HG03064 (cell line): Measurements from ENCODE around the gene UBTFL1.
"Not testable (repeated sequence)": the region's sequence is repeated elsewhere in the genome, so short reads cannot be mapped to it uniquely, and the experiment has no call there.

ENCODE experiments used
- ATAC-seq: cut with Tn5 transposase; IDR thresholded peaks from one replicate; pipeline ENCODE4 v1.9.1; 2021; ENCODE audit warnings: low read depth; ENCODE audit not compliant: unreplicated experiment

The UBTFL1 gene, protein sequence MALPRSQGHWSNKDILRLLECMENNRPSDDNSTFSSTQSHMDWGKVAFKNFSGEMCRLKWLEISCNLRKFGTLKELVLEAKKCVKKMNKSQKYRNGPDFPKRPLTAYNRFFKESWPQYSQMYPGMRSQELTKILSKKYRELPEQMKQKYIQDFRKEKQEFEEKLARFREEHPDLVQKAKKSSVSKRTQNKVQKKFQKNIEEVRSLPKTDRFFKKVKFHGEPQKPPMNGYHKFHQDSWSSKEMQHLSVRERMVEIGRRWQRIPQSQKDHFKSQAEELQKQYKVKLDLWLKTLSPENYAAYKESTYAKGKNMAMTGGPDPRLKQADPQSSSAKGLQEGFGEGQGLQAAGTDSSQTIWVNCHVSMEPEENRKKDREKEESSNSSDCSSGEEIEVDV

DNA sequence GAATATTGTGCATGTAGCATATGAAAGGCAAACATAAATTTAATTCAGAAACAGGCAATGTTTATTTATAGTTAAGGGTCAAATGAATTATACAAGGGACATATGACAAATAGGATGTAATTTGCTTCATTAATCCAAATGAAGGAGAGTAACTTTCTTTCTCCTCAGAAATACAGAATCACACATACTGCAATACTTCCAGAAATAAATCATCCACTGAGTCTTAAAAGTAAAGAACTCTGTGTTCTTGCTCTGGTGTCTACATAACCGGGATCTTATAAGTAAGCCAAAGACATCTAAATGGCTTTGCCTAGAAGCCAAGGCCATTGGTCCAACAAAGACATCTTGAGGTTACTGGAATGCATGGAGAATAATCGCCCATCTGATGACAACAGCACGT lies at the start of gene UBTFL1:
Gene UBTFL1, plus strand, starts transcription at position 301 of the 400 bp plus-strand sequence. Its CDS starts 0 bp downstream, at position 301.
- ATAC-seq = not testable (repeated sequence)

DNA sequence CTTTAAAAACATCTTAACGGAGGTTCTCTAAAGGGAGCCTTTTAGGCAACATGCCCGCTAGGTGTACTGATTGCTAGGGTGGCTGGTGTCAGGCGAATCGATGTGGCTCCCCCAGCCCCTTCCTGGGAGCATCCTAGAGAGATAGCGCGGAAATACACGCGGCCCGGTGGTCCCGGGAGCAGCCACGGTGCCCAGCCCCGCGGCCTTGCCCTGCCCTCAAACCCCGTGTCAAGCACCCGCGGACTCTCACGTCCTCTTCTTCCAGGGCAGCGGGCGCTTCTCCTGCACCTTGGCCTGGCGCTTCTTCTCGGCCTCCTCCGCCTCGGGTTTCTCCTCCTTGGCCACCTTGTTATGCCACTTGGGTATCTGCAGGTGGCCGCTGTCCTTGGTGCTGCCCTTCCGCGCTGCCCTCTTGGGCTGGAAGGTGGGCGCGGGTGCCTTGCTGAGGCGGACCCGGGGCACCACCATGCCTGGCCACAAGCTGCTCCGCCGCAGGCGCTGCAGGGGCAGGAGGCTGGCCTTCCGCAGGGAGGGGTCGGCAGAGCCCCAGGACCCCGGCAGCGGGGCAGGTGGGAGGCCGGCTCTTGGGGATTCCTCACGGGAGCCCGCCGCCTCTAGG lies 34.0 kb upstream of the UBTFL1 start:
- ATAC-seq = not testable (repeated sequence)

DNA sequence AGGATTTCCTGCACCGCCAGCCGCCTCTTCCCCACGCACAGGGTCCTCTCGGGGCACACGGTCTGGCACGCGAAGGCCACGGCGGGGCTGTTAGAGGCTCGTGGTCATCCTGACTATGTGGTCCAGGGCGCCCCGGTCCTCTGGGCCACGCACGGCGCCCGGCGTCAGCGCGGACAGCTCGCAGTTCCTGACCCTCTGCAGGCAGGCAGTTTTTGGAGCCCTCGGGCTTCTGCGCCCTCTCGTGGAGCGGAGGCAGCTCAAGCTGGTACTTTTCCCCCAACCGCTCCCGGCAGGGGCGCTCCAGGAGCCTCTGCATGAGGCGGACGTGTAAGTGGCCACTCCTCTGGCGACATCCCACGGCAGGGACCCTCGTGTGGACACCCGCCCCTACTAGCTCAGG lies 33.4 kb upstream of the UBTFL1 start:
- not testable (repeated sequence) for ATAC-seq

DNA sequence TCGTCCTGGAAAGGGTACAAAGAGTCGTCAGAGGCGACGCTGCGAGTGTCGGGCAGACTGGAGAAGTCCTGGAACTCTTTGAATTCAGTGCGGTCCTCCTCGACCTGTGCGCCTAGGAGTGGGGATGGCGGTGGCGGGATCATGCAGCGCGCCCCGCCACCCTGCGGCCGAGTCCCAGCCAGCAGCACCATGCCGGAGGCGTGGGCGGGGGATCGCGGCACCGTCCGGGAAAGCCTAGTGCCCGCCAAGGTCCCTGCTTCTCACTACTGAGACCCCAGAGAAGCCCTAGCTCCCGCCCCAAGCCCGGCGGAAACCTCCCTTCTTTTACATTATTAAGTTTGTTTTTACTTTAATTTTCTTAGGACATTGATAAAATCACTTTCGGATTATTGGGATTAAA lies 32.2 kb upstream of the UBTFL1 start:
- ATAC-seq = not testable (repeated sequence)

DNA sequence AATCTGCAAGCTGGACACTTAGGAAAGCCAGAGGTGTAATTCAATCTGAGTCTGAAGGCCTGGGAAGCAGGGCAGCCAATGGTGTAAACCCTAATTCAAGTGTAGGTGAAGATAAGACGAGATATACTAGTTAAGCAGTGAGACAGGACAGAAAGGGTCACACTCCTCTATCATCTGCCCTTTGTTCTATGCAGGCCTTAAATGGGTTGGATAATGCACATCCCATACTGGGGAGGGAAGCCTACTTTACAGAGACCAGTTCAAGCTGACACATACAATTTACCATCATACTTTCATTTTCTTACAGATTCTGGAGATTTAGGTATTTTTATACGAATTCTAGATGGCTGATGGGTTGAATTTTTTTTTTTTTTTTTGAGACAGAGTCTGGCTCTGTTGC lies 3.0 kb downstream of the UBTFL1 start:
- not testable (repeated sequence) for ATAC-seq

DNA sequence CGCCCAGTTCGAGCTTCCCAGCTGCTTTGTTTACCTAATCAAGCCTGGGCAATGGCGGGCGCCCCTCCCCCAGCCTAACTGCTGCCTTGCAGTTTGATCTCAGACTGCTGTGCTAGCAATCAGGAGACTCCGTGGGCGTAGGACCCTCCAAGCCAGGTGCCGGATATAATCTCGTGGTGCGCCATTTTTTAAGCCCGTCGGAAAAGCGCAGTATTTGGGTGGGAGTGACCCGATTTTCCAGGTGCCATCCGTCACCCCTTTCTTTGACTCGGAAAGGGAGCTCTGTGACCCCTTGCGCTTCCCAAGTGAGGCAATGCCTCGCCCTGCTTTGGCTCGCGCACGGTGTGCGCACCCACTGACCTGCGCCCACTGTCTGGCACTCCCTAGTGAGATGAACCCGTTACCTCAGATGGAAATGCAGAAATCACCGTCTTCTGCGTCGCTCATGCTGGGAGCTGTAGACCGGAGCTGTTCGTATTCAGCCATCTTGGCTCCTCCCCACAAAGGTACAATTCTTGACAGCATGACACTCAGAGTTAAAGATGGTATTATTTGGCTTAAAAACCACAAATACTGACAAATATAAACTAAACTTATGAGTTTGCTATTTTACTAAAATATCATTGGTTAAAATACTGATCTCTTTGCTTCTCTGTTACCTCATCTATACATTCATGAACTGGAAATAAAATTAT lies 9.6 kb downstream of the UBTFL1 start:
- ATAC-seq = not testable (repeated sequence)

DNA sequence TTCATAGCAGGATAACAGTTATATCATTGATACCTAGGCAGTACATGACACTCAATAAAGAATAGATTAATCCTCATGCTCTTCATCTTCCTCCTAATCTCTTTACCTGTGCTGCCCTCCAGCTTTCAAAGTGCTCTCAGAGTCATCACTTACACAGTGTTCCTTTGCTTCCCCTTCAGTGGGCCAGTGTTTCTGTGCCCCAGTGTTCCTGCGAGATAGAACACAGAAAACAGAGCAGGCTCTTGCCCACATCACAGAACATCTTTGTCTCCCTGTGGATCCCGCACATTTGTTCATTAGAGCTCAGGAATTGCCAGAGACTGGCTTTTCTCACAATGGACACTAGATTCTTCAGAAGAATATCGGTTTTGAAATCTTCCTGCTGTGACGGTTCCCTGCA lies 12.5 kb downstream of the UBTFL1 start:
- ATAC-seq = not testable (repeated sequence)

DNA sequence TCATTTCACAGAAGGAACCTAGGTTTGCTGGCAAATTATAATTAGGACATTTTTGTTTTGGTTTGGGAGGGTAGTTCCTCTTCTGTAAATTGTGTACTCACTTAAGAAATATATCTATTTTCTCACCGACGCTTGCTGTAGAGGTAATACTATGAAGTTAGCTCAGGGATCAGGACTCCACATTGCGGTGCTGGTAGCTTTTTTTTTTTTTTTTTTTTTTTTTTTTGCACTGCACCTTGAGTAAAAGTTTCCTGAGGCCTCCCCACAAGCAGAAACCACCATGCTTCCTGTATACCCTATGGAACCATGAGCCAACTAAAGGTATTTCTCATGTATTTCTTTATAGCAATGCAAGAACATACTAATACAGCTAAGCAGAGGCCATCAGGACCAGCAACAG lies 14.7 kb downstream of the UBTFL1 start:
- ATAC-seq = no peak

DNA sequence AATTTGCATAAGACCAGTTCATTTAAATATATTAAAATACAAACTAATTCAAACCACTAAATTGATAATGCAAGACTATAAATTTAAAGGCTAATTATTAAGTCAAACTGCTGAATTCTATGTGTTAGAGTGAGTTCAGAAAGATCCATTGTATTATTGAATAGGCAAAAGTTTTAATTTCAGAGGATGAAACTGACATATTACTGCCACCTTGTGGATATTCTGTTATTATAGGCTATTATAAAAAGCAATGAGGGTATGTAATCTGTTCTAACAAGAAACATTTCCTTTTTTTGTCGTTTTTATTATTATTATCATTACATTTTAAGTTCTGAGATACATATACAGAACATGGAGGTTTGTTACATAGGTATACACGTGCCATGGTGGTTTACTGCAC lies 27.8 kb downstream of the UBTFL1 start:
- ATAC-seq = no peak

DNA sequence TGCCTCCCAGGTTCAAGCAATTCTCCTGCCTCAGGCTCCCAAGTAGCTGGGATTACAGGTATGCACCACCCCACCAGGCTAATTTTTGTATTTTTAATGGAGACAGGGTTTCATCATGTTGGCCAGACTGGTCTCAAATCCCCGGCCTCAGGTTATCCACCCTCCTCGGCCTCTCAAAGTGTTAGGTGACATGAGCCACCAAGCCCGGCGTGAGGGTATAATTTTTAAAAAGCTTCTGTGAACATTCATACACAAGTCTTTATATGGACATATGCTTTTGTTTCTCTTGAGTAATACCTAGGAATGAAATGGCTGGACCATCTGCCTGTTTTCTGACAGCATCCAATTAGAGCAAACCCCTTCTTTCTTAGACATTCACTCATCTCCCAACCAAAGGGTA lies 34.4 kb downstream of the UBTFL1 start:
- no peak for ATAC-seq

DNA sequence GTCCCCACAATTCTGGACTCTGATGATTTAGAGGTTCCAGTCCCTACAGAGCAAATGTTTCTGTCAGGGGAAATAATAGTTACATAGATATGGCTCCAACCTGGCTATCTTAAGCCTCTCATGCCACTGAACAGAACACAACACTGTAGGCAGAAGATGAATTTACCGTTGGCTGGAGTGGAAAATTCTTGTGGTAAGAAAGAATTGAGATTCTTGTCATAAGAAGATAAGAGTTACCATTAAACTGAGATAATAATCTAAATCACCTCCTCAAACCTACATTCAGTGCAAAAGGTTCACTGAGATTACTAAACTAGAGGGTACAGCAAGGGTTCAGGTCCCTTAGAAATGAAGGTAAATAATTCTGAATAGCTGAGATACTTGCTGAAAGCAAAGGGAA lies 38.6 kb downstream of the UBTFL1 start:
- ATAC-seq = no peak

DNA sequence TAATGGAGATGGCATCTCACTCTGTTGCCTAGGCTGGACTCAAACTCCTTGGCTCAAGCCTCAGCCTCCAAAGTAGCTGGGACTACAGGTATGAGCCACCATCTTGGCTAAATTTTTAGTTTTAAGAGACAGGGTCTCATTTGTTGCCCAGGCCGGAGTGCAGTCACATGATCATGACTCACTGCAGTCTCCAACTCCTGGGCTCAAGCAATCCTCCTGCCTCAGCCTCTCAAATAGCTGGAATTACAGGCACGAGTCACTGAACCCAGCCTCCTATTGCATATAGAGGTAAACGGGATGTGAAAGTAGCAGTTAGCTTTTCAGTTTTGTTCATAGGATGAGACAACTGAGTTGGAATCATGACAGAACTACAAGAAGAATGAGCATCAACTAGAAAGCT lies 39.2 kb downstream of the UBTFL1 start:
- no peak for ATAC-seq

DNA sequence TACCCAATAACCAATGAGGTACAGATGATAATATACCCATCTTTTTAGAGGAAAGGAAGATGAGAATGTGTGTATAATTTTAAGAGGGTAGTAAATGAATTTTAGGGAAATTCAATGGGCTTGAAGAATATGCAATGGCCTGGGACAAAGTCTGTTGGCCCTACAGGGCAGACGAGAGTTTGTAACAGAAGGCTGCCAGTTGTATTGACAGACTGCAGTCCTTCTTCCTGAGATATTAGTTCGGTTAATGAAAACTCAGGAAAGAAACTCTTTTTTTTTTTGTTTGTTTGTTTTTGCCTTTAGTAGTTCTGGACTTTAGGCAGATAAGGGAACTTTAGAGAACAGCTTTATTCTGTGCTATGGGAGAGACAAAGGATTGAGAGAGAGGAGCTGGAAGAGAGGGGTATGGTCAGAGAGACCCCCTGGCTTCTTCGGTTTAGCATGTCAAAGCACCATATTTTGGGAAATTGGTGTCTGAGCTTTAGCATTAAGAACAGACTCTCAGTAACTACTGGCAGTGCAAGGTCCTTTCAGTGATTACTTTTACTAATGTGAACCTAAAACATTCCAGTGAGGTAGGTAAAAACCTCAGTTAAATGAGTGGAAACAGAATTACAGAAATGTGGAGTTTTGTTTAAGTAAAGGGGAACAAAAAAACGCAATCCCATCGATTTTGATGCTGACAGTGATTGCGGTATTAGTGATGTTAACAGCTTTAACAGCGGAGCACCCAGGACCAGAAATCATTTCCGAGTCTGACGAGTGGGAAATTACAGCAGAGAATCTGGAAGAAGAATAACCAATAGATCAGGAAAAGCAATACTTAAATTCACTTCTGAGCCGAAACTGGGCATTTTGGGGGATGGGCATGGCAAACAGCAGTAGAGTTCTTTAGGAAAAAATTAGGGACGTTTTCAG lies 48.1 kb downstream of the UBTFL1 start:
- ATAC-seq = no peak

DNA sequence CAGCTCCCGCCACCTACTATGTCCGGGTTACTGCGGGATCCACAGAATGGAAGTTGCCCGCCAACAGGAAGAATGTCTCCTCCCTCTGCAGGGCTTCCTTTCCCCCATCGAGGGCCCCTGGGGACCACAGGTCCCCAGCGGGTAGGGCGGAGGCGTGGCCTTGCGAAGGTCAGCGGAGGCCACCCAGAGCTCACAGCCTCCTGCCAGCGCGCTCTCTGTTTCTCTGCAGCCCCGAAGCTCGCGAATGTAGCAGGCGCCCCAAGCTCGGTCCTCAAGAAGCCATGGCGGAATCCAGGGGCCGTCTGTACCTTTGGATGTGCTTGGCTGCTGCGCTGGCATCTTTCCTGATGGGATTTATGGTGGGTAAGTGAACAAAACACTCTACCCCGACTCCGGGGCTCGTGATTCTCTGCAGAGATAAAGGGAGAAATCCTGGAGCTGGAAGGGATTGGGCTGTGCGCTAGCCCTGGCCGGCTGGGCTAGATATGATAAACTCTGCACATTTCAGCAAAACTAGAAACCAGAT lies 48.8 kb downstream of the UBTFL1 start, which contains the start of gene NAALAD2:
Gene NAALAD2, plus strand, starts transcription at position 186 of the 526 bp plus-strand sequence. Its CDS starts 96 bp downstream, at position 282.
- peak; percentile 60 for ATAC-seq

DNA sequence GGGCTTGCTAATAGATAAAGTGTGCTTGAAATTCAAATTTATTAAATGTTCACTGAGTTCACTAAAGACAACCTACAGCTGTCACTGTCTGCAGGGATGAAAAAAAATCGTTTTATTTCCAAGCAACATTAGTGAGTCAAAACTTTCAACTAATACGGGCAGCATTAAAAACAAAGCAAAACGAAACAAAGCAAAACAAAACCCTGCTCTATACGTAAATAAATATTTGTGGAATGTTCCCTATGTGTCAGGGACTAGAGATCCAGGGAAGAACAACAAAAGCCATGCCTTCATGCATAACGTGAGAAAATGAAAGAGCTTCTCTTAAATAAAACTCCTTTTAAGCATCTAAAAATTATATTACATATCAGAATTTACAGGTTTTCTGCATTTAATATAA lies 49.3 kb downstream of the UBTFL1 start:
- ATAC-seq = no peak
